HEK293 (cell line): Measurements from ENCODE around the gene KRTAP10-4.
A peak's percentile ranks its signal among the peaks of the same experiment; 100 is the strongest.

Source experiments
- CTCF ChIA-PET: fragments of 350-600 bp; formaldehyde crosslinking; extraction: SDS; loops from one replicate; lab custom pipeline; 2021; ENCODE audit warnings: antibody characterized with exemption; lab: Yijun Ruan, JAX
- POLR2A ChIA-PET: fragments of 300-600 bp; formaldehyde crosslinking; extraction: SDS; loops from one replicate; lab custom pipeline; 2020; ENCODE audit warnings: antibody characterized with exemption, inconsistent platforms; lab: Yijun Ruan, JAX
- H3K27ac ChIP-seq: fragments of 200-500 bp; sonication (Bioruptor generic); 2 replicates; pipeline ENCODE4 v1.5.1; 2014; ENCODE audit warnings: low read depth, low read length, control low read depth, inconsistent platforms; ENCODE audit errors: extremely low read depth
- H3K36me3 ChIP-seq, 2 experiments: fragments of 200-500 bp in 1 of 2; sonication (Bioruptor generic) in 1 of 2; 1 replicate in 1 of 2; 2 replicates in 1 of 2; pipeline ENCODE4 v1.5.1; 2014 to 2017; ENCODE audit warnings: inconsistent platforms in 2 of 2, low read length in 2 of 2; ENCODE audit not compliant: control insufficient read depth in 2 of 2, insufficient read depth in 1 of 2
- H3K4me1 ChIP-seq: fragments of 200-500 bp; sonication (Bioruptor generic); 2 replicates; pipeline ENCODE4 v1.5.1; 2014; ENCODE audit warnings: mild to moderate bottlenecking, low read length, inconsistent platforms; ENCODE audit not compliant: control insufficient read depth, insufficient read depth
- H3K4me3 ChIP-seq: 2 replicates; pipeline ENCODE4 v1.5.1; 2011; ENCODE audit warnings: low read depth, mild to moderate bottlenecking, control low read depth, low read length, moderate library complexity
- H3K9me3 ChIP-seq: fragments of 200-500 bp; sonication (Bioruptor generic); 2 replicates; pipeline ENCODE4 v1.5.1; 2014; ENCODE audit warnings: low read depth, low read length, inconsistent platforms; ENCODE audit not compliant: control insufficient read depth, insufficient read depth
- AEBP2 ChIP-seq: fragments of 450-650 bp; formaldehyde crosslinking; IDR thresholded peaks from 2 replicates; pipeline ENCODE4 v1.5.1; 2016; ENCODE audit warnings: missing biosample characterization, missing genetic modification characterization, borderline replicate concordance
- ATF2 ChIP-seq: fragments of 450-650 bp; formaldehyde crosslinking; IDR thresholded peaks from 2 replicates; pipeline ENCODE4 v1.5.1; 2016; ENCODE audit warnings: missing biosample characterization, missing genetic modification characterization, low read depth
- BCL11A ChIP-seq: fragments of 450-650 bp; formaldehyde crosslinking; IDR thresholded peaks from 2 replicates; pipeline ENCODE4 v1.5.1; 2016; ENCODE audit warnings: low read depth, missing biosample characterization, missing genetic modification characterization
- EGR2 ChIP-seq: fragments of 450-650 bp; formaldehyde crosslinking; IDR thresholded peaks from 2 replicates; pipeline ENCODE4 v1.5.1; 2016; ENCODE audit warnings: low read depth, missing biosample characterization, missing genetic modification characterization
- SCRT1 ChIP-seq: fragments of 450-650 bp; formaldehyde crosslinking; IDR thresholded peaks from 2 replicates; pipeline ENCODE4 v1.5.1; 2016; ENCODE audit warnings: missing biosample characterization, missing genetic modification characterization, borderline replicate concordance
- SP2 ChIP-seq: fragments of 450-650 bp; formaldehyde crosslinking; IDR thresholded peaks from 2 replicates; pipeline ENCODE4 v1.5.1; 2016; ENCODE audit warnings: missing biosample characterization, missing genetic modification characterization
- WT1 ChIP-seq: fragments of 450-650 bp; formaldehyde crosslinking; IDR thresholded peaks from 2 replicates; pipeline ENCODE4 v1.5.1; 2016; ENCODE audit warnings: missing biosample characterization, missing genetic modification characterization
- ZBTB10 ChIP-seq: fragments of 450-650 bp; formaldehyde crosslinking; IDR thresholded peaks from 2 replicates; pipeline ENCODE4 v1.5.1; 2016; ENCODE audit warnings: missing biosample characterization, missing genetic modification characterization
- ZIC2 ChIP-seq: fragments of 450-650 bp; formaldehyde crosslinking; IDR thresholded peaks from 2 replicates; pipeline ENCODE4 v1.5.1; 2016; ENCODE audit warnings: missing biosample characterization, missing genetic modification characterization
- ZNF132 ChIP-seq: fragments of 450-650 bp; formaldehyde crosslinking; IDR thresholded peaks from 2 replicates; pipeline ENCODE4 v1.5.1; 2017; ENCODE audit warnings: missing biosample characterization, missing genetic modification characterization, borderline replicate concordance
- ZNF157 ChIP-seq: fragments of 450-650 bp; formaldehyde crosslinking; IDR thresholded peaks from 2 replicates; pipeline ENCODE4 v1.5.1; 2016; ENCODE audit warnings: missing biosample characterization, missing genetic modification characterization
- ZNF239 ChIP-seq: fragments of 450-650 bp; formaldehyde crosslinking; IDR thresholded peaks from 2 replicates; pipeline ENCODE4 v1.5.1; 2016; ENCODE audit warnings: missing biosample characterization, missing genetic modification characterization
- ZNF24 ChIP-seq: fragments of 450-650 bp; formaldehyde crosslinking; IDR thresholded peaks from 2 replicates; pipeline ENCODE4 v1.5.1; 2016; ENCODE audit warnings: missing biosample characterization, missing genetic modification characterization
- ZNF335 ChIP-seq: fragments of 450-650 bp; formaldehyde crosslinking; conservative IDR thresholded peaks from 2 replicates; pipeline ENCODE4 v1.5.1; 2016; ENCODE audit warnings: missing biosample characterization, missing genetic modification characterization
- ZNF37A ChIP-seq: fragments of 450-650 bp; IDR thresholded peaks from 2 replicates; pipeline ENCODE4 v1.5.1; 2018; ENCODE audit warnings: missing biosample characterization, missing genetic modification characterization
- ZNF391 ChIP-seq: fragments of 450-650 bp; formaldehyde crosslinking; IDR thresholded peaks from 2 replicates; pipeline ENCODE4 v1.5.1; 2016; ENCODE audit warnings: low read depth, missing biosample characterization, missing genetic modification characterization, borderline replicate concordance
- ZNF426 ChIP-seq: fragments of 450-650 bp; formaldehyde crosslinking; IDR thresholded peaks from 2 replicates; pipeline ENCODE4 v1.5.1; 2017; ENCODE audit warnings: missing biosample characterization, missing genetic modification characterization, mild to moderate bottlenecking, inconsistent platforms, moderate library complexity
- ZNF585B ChIP-seq: fragments of 450-650 bp; formaldehyde crosslinking; IDR thresholded peaks from 2 replicates; pipeline ENCODE4 v1.5.1; 2016; ENCODE audit warnings: missing biosample characterization, missing genetic modification characterization
- ZNF624 ChIP-seq: fragments of 450-650 bp; formaldehyde crosslinking; IDR thresholded peaks from 2 replicates; pipeline ENCODE4 v1.5.1; 2017; ENCODE audit warnings: missing biosample characterization, missing genetic modification characterization
- ZSCAN16 ChIP-seq: fragments of 450-650 bp; formaldehyde crosslinking; IDR thresholded peaks from 2 replicates; pipeline ENCODE4 v1.5.1; 2016; ENCODE audit warnings: missing biosample characterization, missing genetic modification characterization
- TF ChIP-seq, protein P1 (sequence below): fragments of 450-650 bp; formaldehyde crosslinking; IDR thresholded peaks from 2 replicates; pipeline ENCODE4 v1.5.1; 2016; ENCODE audit warnings: missing biosample characterization, missing genetic modification characterization
- TF ChIP-seq, protein P2 (sequence below): IDR thresholded peaks from 2 replicates; pipeline ENCODE4 v1.6.1; 2011; ENCODE audit warnings: mild to moderate bottlenecking, low read depth, low read length, borderline replicate concordance

The KRTAP10-4 gene

DNA sequence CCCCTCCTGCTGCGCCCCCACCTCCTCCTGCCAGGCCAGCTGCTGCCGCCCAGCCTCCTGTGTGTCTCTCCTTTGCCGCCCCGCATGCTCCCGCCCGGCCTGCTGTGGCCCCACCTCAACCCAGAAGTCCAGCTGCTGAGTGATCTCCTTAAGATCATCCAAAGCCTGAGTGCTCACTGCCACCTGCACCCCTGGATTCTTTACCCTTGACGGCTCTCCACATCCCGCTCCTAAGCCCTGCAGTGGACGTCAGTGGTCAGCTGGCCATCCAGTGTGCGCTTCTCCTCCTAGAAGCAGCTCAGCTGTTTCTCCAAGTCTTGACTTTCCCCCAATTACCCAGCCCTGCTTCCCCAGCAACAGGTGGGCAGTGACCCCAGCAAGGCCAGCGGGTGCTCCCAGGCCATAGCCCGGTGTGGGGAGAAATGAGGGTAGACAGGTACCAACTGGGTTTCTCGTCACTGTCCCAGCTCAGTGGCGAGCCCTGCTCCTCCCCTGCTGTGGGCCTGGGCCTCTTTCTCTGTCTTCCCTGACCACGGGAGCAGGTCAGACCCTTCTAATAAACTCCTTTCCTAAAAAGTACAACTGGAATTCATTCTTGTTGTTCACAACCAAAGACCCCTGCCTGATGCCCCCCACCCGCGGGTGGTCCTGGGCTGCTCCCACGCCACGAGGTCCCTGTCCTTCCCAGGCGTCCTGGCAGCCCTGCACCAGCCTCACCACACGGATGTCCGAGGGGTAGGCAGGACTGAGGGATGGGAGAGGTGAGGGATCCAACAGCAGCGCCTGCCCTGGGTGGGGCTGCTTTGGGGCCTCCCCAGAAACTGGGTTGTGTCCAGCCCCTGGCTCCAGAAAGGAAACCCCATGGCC lies 28.3 kb downstream of the KRTAP10-4 start (continued):
- TF ChIP-seq ATF2 = no peak
- TF ChIP-seq ZNF585B (tag by site-specific recombination) = no peak
- TF ChIP-seq ZBTB10 = no peak
- TF ChIP-seq, protein P1, sequence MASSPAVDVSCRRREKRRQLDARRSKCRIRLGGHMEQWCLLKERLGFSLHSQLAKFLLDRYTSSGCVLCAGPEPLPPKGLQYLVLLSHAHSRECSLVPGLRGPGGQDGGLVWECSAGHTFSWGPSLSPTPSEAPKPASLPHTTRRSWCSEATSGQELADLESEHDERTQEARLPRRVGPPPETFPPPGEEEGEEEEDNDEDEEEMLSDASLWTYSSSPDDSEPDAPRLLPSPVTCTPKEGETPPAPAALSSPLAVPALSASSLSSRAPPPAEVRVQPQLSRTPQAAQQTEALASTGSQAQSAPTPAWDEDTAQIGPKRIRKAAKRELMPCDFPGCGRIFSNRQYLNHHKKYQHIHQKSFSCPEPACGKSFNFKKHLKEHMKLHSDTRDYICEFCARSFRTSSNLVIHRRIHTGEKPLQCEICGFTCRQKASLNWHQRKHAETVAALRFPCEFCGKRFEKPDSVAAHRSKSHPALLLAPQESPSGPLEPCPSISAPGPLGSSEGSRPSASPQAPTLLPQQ = no peak
- no peak for TF ChIP-seq AEBP2 (tag by site-specific recombination)
- no peak for TF ChIP-seq ZNF157 (tag by site-specific recombination)
- TF ChIP-seq ZNF624 = no peak
- TF ChIP-seq, protein P2, sequence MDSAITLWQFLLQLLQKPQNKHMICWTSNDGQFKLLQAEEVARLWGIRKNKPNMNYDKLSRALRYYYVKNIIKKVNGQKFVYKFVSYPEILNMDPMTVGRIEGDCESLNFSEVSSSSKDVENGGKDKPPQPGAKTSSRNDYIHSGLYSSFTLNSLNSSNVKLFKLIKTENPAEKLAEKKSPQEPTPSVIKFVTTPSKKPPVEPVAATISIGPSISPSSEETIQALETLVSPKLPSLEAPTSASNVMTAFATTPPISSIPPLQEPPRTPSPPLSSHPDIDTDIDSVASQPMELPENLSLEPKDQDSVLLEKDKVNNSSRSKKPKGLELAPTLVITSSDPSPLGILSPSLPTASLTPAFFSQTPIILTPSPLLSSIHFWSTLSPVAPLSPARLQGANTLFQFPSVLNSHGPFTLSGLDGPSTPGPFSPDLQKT = no peak
- no peak for TF ChIP-seq ZNF24 (tag by site-specific recombination)
- TF ChIP-seq ZNF426 (tag by site-specific recombination) = no peak
- TF ChIP-seq SCRT1 (tag by site-specific recombination) = no peak
- TF ChIP-seq SP2 (tag by site-specific recombination) = no peak
- no peak for TF ChIP-seq ZNF335 (tag by site-specific recombination)
- no peak for TF ChIP-seq ZNF391 (tag by site-specific recombination)
- 0 out of 2 replicates have a peak, but pooled peaks have one; percentile 16 for TF ChIP-seq ZIC2 (tag by site-specific recombination)
- TF ChIP-seq ZNF37A (tag by site-specific recombination) = no peak
- no peak for TF ChIP-seq ZNF239
- TF ChIP-seq EGR2 (tag by site-specific recombination) = no peak
- TF ChIP-seq WT1 = no peak

- no peak overlapping the region for H3K27ac ChIP-seq
- CTCF ChIA-PET = no interaction called here
- POLR2A ChIA-PET = no interaction called here
These were observed 28.9 kb downstream of the KRTAP10-4 start for GRCh38 chr21:44602463-44602850.

More at GRCh38 chr21:44602463-44602850, 28.9 kb downstream of the KRTAP10-4 start:
- no peaks in the 10 kb centered on the region for H3K4me1 ChIP-seq
- H3K4me3 ChIP-seq = no peak overlapping the region
- no peaks in the 10 kb centered on the region for H3K9me3 ChIP-seq
- TF ChIP-seq ZNF132 (tag by site-specific recombination) (no peak), BCL11A (tag by site-specific recombination) (no peak), ZSCAN16 (tag by site-specific recombination) (no peak)
- no peaks in the 10 kb centered on the region for H3K36me3 ChIP-seq
